Fibroblast of skin of back (primary cell): ENCODE data around the gene WDR31.
A peak's percentile ranks its signal among the peaks of the same experiment; 100 is the strongest.

ENCODE experiments used
- DNase-seq: peaks from one replicate; pipeline ENCODE4 v3.0.0-alpha.2; 2013

Gene WDR31

DNA sequence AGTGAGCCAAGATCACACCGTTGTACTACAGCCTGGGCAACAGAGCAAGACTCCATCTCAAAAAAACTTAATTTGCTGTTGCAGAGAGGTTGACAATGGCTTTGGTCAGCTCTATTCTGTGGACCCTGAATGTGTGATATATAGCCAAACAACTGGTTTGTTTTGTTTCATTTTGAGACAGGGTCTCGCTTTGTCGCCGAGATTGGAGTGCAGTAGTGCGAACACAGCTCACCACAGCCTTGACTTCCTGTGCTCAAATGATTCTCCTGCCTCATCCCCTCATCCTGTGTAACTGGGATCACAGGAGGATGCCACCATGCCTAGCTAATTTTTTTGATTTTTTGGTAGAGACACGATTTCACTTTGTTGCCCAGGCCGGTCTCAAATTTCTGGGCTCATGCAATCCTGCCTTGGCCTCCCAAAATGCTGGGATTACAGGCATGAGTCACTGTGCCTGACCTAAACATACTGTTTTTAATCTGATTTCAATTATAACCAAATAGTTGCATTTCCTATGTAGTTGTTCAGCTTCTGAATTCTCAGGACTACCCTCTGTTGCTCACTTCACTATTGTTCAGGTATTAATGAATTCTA, 46.7 kb downstream of the WDR31 start:
- DNase-seq: peak; percentile 21

DNA sequence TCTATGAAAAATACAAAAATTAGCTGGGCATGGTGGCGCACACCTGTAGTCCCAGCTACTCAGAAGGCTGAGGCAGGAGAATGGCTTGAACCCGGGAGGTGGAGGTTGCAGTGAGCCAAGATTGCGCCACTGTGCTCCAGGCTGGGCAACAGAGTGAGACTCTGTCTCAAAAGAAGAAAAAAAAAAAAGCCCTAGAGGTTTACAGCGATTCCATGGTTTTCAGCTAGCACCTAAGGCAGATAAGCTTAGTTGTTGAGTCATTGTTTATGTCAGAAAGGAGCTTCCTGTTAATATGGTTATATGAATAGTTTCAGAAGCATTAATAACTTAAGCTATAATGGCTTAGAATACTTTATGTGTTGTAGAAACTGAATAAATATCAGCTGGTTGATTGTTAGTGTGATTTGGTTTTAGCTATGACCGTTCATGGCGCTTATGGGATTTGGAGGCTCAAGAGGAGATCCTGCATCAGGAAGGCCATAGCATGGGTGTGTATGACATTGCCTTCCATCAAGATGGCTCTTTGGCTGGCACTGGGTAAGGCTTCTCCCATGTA, 49.9 kb downstream of the WDR31 start:
- DNase-seq: no peak

GRCh38 chr9:113289091-113289490, 51.0 kb downstream of the WDR31 start:
- no peak for DNase-seq

GRCh38 chr9:113281356-113281755, 58.7 kb downstream of the WDR31 start:
- no peak for DNase-seq

GRCh38 chr9:113278840-113279239, 61.2 kb downstream of the WDR31 start:
- DNase-seq: no peak

GRCh38 chr9:113275157-113276131, 64.6 kb downstream of the WDR31 start, which contains the start of the genes CDC26 and PRPF4:
CDC26 (minus strand) TSS chr9:113275572; CDS start chr9:113272507, 3,065 bp downstream.
PRPF4 (plus strand) TSS chr9:113275658; CDS start chr9:113275744, 86 bp downstream.
- peak; percentile 99 for DNase-seq

GRCh38 chr9:113274474-113275156, 65.5 kb downstream of the WDR31 start:
- peak; percentile 62 for DNase-seq

- DNase-seq: no peak
Measured at GRCh38 chr9:113269871-113270270, 70.2 kb downstream of the WDR31 start.

DNA sequence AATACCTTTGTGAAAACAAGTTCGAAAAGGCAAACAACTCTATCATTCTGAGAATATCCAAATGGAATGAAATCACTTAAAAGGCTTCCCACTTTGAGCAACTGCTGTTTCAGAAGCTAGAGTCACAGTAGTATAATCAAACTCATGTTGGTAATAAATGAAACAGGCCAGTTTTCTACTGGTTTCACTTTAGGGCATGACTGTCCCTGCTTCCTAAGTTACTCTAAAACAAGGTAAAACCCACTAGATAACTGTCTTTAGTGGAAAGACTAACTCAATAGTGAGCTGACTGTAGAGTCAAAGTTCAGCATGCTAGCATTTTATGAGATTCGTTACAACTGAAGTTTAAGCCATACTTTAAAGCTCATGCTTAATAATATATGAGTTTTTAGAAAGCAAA, 70.7 kb downstream of the WDR31 start:
- DNase-seq: no peak

GRCh38 chr9:113267911-113268566, 72.0 kb downstream of the WDR31 start:
- DNase-seq: no peak

- DNase-seq: no peak
Measured at GRCh38 chr9:113266174-113266573, 73.9 kb downstream of the WDR31 start.
